Stimulated activated CD4-positive, alpha-beta T cell treated with anti-CD3 and anti-CD28 coated beads, Interleukin-2, amount 100 ng/mL, for 4 hours (primary cell): Measurements from ENCODE around the gene BRD9.
"Not testable (repeated sequence)": the region's sequence is repeated elsewhere in the genome, so short reads cannot be mapped to it uniquely, and the experiment has no call there.

Experiments
- DNase-seq: peaks from one replicate; pipeline ENCODE4 v3.0.0-alpha.2; 2020; ENCODE audit warnings: low read depth

BRD9 gene

DNA sequence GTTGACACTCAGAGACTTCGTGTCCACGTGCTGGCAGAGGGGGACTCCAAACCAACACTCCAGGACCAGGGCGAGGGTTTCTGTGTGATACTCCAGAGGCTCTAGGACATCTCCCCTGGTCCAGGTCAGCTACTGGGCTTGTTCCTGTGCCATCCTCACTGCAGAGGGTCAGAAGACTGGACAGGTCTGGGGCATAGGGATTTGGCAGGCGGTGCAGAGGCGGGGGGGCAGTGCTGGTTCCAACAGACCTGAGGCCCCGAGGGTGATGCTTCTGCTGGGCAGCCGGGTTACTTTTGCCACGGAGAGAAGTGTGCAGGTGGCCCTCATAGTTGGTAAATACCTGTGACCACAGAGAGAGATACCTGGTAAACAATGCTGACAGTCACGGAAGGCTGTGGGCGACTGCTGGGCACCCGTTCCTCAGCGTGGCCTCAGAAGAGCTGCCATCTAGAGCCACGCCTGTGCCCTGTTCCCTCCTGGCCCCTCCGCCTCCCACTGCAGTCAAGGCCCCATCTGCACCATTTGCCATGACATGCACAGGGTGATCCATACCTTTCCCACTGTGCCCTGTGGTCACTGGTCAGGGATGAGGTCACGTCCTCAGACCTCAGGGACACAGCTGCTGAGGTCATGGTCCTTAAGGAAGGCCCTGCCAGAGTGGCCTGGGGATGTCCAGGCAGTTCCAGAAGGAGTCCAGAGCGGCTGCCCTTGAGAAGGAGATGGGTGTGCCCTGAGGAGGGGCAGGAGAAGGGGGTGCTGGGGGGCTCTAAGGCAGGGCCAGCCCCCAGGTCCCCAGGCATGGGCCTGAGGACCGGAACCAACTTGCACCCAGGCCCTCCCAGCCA, 30.1 kb upstream of the BRD9 start:
- no peak for DNase-seq

DNA sequence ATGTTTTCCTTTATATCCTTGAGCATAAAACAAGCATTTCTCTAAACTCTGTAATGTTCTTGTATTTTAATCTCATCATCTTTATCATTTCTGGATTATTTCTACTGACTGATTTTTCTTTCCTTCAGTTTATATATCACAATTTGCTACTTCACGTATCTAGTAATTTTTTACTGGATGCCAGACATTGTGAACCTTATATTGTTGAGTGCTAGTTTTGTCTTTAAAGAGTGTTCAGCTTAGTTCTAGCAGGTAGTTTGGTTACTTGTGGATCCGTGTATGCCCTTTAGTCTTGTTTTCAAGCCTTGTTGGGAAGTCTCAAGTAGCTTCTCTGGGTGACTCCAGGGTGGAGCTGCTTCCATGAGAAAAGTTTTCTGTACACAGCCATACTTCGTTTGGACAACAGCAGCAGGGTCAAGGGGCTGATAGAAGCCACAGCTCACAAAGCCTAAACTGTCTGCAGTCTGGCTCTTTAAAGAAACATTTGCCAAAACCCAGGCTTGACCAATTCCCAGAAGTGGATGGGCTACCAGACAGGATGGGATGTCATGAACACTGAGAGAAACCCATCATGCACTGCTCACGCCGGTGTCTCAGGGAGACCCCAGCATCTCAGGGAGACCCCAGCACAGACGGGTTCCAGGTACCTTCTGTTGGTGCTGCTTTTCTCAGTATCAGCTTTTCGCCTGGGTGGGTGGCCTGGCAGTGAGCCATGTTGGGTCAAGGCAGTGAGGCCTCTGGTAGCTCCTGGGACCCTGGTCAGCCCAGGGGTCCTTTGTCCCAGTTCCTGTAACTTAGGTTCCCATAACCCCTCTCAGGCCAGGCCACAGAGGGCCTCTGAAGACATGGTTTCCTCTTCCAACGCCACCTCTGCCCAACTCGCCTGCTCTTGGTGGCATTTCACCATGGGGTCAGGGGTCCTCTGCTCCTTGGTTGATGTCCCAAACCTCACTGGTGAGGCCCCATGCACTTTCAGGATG, 29.1 kb upstream of the BRD9 start:
- no peak for DNase-seq

DNA sequence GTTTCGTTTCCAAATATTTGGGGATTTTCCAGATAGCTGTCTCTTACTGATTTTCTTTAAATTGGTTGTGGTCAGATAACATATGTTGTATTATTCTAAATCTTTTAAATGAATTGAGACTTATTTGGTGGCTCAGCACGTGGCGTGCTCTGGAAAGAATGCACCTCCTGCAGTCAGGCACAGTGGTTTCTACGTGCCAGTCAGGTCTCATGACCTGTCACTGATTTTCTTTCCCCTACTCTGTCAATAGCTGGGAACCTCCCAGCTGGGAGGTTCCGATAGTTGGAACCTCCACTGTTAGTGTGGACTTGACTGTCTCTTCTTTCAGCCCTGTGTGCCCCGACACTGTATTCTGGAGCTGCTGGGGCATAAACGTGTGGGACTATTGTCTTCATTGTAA, 27.7 kb upstream of the BRD9 start:
- no peak for DNase-seq

DNA sequence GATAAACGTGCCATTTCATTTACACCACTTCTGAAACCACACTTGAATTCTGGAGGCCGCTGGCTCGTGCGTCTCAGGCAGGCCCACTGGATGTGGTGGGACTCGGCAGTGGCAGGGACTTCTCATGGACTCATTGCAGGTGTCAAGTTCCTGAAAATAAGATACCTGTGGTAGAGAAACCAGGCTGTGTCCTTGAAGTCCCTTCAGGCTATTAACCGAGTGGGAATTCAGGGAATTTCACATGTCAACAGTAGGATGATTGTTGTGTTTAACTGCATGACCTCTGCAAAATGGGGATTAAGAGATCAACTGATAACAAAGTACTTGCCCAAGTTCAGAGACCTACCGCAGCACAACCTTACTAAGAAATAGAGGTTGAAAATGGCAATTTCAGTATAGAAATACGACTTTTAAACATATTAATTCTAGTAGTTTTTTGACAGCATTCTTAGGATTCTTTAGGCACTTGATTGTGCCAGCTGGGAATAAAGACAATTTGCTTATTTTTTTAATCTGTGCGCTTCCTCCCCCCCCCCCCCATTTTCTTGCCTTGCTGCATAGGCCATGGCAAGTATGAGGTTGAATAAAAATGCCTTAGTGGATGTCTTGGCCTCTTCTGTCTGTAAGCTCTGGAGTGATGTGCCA, 26.9 kb upstream of the BRD9 start:
- DNase-seq: no peak

DNA sequence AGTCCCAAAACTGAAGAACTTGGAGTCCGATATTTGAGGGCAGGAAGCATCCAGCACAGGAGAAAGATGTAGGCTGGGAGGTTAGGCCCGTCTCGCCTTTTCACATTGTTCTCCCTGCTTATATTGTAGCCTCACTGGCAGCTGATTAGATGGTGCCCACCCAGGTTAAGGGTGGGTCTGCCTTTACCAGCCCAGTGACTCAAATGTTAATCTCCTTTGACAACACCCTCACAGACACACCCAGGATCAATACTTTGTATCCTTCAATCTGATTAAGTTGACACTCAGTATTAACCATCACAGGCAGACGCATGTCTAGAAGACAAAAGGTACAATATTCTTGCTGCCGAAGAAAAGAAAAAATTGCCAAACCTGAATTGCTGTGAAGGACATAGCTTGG, 26.1 kb upstream of the BRD9 start:
- DNase-seq: not testable (repeated sequence)

DNA sequence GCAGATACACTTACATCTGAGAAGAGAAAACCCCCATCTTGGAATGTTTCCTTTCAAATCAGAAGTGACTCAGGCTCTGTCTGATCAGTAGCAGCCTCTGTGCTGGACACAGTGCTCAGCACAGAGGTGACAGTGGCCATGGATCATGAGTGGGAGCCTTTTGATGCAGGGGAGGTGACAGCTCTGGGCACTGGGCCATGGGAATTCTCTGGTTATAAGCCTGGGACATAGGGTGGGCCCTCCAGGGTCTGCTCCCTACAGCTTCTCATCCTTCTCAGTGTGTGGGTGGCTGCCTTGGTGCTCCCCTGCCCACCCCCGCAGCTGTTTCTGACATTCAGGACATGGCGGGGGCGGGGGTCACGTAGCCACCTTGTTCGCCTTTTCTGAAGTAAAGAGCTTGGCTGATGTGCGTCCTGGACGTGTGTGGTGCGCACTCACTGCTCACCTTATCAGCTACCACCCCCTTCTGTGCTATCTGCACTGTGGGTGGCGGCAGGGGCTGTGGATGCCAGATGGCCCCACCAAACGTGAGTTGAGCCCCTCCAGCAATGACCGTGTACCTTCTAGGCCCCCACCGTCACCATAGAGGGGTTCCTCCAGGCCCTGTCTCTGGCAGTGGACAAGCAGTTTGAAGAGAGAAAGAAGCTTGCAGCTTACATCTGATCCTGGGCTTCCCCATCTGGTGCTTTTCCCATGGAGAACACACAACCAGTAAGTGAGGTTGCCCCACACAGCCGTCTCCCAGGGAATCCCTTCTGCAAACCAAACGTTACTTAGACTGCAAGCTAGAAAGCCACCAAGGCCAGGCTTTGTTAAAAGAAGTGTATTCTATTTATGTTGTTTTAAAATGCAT, 24.1 kb upstream of the BRD9 start:
- DNase-seq: no peak

DNA sequence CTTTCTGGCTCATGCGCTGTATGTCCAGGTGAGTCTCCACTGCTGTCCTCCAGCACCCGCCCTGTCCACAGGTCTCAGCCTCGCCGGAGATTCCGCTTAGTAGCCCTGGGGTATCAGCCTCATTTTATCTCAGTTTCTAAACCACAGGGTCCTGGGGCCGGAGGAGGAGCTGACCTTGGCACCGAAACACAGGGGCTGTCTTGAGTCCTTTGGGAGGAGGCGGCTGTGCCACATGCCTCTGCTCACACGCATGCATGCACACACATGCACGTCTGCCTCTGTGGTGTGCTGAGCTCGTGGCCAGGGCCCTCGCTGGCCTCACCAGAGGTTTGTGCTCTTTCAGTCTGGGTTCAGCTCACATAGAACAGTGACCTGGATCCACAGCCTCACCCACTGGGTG, 23.3 kb upstream of the BRD9 start:
- no peak for DNase-seq

DNA sequence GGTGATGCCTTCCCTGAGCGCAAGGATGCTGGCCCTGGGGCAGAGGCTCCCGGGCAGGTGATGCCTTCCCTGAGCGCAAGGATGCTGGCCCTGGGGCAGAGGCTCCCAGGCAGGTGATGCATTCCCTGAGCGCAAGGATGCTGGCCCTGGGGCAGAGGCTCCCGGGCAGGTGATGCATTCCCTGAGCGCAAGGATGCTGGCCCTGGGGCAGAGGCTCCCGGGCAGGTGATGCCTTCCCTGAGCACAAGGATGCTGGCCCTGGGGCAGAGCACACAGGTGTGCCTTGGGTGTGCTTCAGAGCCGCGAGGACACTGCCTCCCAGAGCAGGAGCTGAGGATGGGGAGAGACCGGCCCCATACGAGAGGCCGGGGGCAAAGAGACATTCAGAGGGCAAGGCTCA, 22.7 kb upstream of the BRD9 start:
- DNase-seq: not testable (repeated sequence)

DNA sequence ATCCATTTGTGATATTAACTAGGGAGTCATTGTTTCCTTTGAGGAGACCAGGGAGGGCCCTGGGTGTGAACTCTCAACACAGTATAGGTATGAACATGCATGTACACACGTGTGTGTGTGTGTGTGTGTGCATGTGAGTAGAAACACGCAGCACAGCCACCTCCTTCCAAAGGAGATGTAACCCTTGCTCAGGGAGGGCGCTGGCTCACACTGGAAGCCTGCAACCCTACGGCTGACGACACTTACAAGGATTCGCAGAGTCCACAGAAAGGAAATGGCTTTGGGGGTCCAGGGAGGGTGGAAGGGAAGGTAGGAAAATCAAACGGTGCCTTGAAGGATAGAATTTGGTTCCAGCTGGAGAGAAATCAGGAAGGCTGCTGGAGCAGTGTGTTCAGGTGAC, 22.0 kb upstream of the BRD9 start:
- no peak for DNase-seq

DNA sequence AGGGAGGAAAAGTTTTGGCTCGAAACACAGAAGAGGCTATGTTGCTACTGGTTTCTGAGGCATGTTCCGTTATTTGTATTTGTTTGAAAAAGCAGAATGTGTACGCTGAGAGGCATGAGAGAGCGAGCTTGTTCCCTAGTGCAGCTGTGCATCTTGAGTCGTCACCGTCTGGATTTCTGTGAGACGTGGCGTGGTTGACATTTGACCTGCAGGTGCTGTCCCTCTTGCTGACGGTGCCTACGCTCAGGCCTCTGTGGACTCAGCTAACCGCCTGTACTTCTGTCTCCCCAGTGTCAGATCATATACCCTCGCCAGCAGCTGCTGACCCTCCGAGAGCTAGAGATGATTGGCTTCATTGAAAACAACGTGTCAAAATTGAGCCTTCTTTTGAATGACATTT, 21.6 kb upstream of the BRD9 start:
- DNase-seq: no peak

DNA sequence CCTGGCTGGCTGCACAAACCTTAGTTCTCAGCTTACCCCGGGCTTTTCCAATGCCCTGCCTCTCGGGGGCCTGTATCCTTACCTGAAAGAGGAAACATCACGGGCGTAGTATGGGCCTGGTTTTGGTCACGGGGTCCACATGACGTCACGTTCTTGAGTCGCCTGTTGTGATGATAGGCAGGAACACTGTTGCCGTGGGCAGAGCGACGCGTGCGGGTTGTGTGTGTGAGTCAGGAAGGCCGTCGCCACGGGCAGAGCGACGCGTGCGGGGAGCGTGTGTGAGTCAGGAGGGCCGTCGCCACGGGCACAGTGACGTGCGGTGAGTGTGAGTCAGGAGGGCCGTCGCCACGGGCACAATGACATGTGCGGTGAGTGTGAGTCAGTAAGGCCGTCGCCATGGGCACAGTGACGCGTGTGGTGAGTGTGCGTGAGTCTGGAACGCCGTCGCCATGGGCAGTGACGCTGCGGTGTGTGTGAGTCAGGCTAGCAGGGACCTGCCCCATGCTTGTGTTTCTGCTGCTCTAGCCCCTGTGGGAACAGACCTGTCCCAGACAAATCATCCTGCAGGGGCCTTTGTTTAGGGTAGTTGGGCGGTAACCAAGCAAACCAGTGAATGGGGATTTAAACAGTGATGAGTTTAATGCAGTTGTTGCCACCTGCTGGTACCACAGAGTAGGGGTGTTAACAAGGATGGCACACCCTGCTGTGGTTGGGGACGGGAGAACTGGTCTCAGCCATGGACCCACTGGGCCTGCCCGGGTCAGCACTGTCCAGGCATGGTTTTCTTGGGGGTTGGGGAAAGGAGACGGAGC, 19.9 kb upstream of the BRD9 start:
- DNase-seq: peak; percentile 48

DNA sequence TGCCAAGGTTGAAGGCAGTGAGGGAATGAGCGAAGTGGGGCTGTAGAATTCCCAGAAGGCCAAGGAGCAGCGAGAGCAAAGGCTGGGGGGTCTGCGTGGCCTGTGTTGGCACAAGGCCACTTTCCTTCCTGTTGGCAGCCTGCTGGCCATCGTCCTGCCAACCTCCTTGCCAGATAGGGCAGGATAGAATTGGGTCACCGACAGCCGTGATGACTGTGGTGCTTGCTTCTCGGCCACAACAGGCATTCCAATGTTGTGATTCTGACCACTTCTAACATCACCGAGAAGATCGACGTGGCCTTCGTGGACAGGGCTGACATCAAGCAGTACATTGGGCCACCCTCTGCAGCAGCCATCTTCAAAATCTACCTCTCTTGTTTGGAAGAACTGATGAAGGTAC, 19.0 kb upstream of the BRD9 start:
- DNase-seq: no peak

DNA sequence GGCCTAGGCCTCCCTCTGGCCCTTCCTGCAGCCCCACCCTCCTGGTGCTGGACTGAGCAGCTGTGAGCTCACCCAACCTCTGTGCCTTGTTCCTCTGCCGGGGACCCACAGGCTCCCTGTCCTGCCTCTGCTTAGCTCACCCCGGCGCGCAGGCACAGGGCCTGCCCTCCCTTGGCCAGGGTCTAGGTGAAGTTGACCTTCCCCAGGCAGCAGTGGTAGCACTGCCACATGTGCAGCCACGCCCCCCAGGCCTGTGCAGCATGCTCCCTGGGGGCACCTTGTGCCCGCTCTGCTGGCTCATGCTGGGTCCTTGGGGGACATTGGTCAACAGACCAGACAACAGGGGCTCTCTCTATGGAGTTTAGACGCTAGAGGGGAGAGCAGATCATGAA, 18.2 kb upstream of the BRD9 start:
- DNase-seq: no peak

DNA sequence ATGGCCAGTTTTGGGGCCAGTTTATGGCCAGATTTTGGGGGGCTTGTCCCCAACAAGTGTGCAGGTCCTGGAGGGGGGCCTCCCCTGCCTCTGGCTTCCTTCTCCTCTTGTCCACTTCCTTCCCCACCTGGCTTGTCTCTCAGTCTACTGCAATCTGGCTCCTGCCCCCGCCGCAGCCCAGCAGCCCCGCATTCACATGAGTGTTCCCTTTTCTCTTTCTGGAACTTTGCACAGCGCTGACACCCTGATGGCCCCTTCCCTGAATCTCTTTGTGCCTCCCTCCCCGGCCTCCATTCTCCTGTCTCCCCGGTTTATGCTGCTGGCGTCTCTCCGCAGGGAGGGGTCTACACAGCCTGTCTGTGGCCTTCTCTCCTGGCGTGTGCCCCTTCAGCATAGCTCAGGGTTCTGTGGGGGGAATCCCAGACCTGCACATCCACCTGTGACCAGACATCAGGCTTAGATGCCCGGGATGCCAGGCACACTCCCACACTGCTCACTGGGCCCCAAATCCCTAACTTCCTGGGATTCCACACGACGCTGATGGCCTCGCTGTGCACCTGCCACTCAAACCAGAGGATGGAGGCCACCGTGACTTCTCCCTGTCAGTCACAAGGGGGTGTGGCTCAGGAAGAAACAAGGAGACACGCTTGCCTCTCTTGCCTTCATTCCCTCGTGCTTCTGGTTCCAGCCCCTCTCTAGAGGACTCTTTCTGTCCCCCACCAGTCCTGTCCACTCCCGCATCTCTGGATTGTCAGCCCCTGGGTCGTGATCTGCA, 17.6 kb upstream of the BRD9 start:
- DNase-seq: no peak

DNA sequence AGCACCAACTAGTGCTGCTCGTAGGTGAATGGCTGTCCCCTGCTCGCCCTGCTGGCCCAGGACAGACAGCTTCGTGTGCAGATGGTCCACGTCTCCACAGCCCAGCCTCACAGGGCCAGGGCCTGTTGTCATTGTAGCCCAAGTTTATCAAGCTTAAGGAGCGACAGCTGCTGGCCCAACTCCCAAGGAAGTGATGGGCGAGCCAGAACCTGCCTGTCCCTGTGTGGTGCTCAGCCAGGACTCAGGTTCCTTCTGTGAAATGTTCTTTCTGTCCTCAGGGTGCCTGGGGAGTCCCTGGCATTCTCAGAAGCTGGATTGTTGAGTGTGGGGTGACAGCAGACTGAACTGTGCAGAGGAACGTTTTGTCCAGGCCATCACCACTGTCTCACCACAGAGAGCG, 16.5 kb upstream of the BRD9 start:
- no peak for DNase-seq

DNA sequence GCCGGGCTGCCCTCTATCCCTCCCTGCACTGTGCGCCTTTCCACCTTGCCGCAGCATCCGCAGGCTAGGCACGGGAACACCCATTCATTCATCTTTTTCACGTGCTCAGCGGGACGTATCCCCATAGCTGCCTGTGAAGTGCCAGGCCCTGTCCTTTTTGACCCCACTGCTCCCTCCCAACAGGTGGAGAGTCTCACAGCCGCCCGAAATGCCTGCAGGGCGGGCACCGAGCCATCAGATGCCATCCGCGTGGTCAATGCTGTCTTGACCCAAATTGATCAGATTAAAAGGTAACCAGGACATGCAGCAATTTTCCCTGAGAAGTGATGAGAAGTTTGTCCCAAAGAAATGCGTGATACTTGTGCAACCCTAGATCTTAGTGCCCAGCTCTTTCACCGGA, 15.6 kb upstream of the BRD9 start:
- no peak for DNase-seq

DNA sequence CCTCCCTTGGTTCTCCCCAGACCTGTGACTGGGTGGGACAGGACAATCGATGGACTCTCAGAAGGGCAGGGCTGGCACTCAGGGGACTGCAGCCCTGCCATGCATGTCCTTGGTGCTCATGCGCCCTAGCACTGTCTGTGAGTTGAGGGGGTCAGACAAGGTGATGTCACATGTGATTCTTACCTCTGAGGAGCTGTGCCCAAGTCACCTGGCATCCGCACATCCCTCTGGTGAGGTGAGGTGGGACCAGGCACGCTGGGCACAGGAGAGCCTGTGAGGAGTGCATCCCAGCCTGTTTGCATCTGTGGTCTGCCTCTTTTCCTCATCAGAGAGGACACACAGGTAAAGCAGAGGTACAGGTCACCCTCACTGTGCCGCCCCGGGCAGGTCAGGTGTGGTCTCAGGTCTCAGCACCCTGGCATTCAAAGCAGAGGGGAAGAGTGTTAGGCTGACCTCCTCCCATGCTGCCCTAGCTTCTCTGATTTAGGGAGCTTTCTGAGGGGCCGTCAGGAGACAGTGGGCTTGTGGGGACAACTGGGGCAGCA, 14.8 kb upstream of the BRD9 start:
- no peak for DNase-seq

DNA sequence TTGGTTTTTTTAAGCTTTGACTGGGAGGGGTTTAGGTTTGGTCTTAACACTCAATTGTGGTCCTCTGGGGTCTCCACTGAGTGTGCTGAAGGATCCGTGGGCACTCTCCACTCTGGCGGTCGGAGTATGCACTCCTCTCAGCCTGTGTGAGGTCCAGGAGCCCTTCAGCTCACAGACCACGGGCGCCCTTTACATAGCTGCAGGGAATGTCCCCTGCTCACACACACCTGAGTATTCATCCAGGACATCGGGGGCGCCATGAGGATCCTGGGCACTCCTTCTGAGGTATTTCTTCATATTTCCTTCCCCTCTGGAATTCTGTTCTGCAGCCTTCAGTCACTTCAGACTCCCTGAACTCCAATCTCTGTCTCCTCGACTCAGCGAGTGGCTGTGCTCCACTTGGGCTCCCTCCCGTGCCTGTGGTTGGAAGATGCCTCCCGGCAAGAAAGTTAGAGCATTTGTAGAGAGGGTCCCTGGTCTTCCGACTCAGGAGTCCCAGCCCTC, 12.6 kb upstream of the BRD9 start:
- no peak for DNase-seq

DNA sequence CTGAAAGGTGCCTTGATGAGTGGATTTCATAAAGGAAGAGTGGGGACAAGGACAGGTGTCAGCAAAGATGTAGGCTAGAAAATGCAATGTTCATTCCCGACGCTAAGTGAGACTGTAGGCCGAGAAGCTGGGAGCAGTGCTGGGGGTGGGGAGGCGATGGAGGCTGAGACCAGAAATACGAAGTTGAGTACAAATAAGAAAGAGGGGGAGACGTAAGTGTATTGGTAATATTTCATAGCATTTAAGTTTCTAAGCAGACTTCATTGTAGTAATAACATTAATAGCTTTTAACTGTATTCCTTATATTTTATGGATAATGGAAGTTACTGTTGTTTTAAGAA, 11.1 kb upstream of the BRD9 start:
- no peak for DNase-seq
